Mesenchymal stem cell (in vitro differentiated cells and primary cell): ENCODE measurements around the gene MPL.

Source experiments
- DNase-seq: peaks from one replicate; pipeline ENCODE4 v3.0.0-alpha.2; 2013
- H2AFZ ChIP-seq: one replicate; pipeline ENCODE4 v1.6.1; 2013; ENCODE audit warnings: low read depth, mild to moderate bottlenecking, control low read depth, inconsistent platforms, low read length, moderate library complexity
- H2AK5ac ChIP-seq: 2 replicates; pipeline ENCODE4 v1.6.1; 2013; ENCODE audit warnings: low read length, moderate library complexity, mild to moderate bottlenecking, inconsistent platforms; ENCODE audit not compliant: severe bottlenecking
- H2BK120ac ChIP-seq: one replicate; pipeline ENCODE4 v1.6.1; 2013; ENCODE audit warnings: low read depth, mild to moderate bottlenecking, inconsistent platforms, low read length, moderate library complexity
- H2BK12ac ChIP-seq, 2 experiments: one replicate each; pipeline ENCODE4 v1.6.1; 2013; ENCODE audit warnings: inconsistent platforms in 2 of 2, low read length in 2 of 2, mild to moderate bottlenecking in 2 of 2, moderate library complexity in 2 of 2, control low read depth in 1 of 2
- H2BK15ac ChIP-seq: one replicate; pipeline ENCODE4 v1.6.1; 2013; ENCODE audit warnings: mild to moderate bottlenecking, low read depth, inconsistent platforms; ENCODE audit not compliant: poor library complexity, severe bottlenecking
- H2BK5ac ChIP-seq: 2 replicates; pipeline ENCODE4 v1.6.1; 2013; ENCODE audit warnings: low read depth, mild to moderate bottlenecking, low read length, control low read depth, inconsistent platforms; ENCODE audit not compliant: poor library complexity, severe bottlenecking
- H3K14ac ChIP-seq, 2 experiments: one replicate each; pipeline ENCODE4 v1.6.1; 2013; ENCODE audit warnings: inconsistent platforms in 2 of 2, low read length in 2 of 2, control low read depth in 1 of 2, mild to moderate bottlenecking in 1 of 2, moderate library complexity in 1 of 2
- H3K18ac ChIP-seq, 2 experiments: one replicate each; pipeline ENCODE4 v1.6.1; 2013; ENCODE audit warnings: inconsistent platforms in 2 of 2, low read length in 2 of 2, control low read depth in 1 of 2, low read depth in 1 of 2, mild to moderate bottlenecking in 1 of 2
- H3K23ac ChIP-seq, 2 experiments: one replicate each; pipeline ENCODE4 v1.6.1; 2013; ENCODE audit warnings: inconsistent platforms in 2 of 2, low read length in 2 of 2, mild to moderate bottlenecking in 2 of 2, moderate library complexity in 2 of 2, control low read depth in 1 of 2
- H3K27ac ChIP-seq: 2 replicates; pipeline ENCODE4 v1.5.1; 2013; ENCODE audit warnings: mild to moderate bottlenecking, moderate library complexity, low read length, control low read depth, inconsistent platforms; ENCODE audit not compliant: poor library complexity, severe bottlenecking
- H3K27me3 ChIP-seq, 2 experiments: 2 replicates each; pipeline versions ENCODE4 v1.6.1 to v1.7.0; 2013; ENCODE audit warnings: low read length in 2 of 2, mild to moderate bottlenecking in 2 of 2, moderate library complexity in 2 of 2, control low read depth in 1 of 2, inconsistent platforms in 1 of 2; ENCODE audit not compliant: control insufficient read depth in 1 of 2, insufficient read depth in 1 of 2
- H3K36me3 ChIP-seq, 2 experiments: 2 replicates each; pipeline versions ENCODE4 v1.6.1 to v1.7.0; 2013; ENCODE audit warnings: low read length in 2 of 2, control low read depth in 1 of 2, inconsistent platforms in 1 of 2, low read depth in 1 of 2, mild to moderate bottlenecking in 1 of 2; ENCODE audit not compliant: insufficient read depth in 2 of 2, control insufficient read depth in 1 of 2
- H3K4ac ChIP-seq, 2 experiments: one replicate each; pipeline ENCODE4 v1.6.1; 2013; ENCODE audit warnings: inconsistent platforms in 2 of 2, low read length in 2 of 2, mild to moderate bottlenecking in 2 of 2, moderate library complexity in 2 of 2, control low read depth in 1 of 2, low read depth in 1 of 2
- H3K4me1 ChIP-seq: 2 replicates; pipeline ENCODE4 v1.6.1; 2013; ENCODE audit warnings: low read depth, low read length, control low read depth; ENCODE audit not compliant: control insufficient read depth, insufficient read depth
- H3K4me2 ChIP-seq: 2 replicates; pipeline ENCODE4 v1.6.1; 2013; ENCODE audit warnings: low read length, mild to moderate bottlenecking, inconsistent platforms; ENCODE audit not compliant: poor library complexity, severe bottlenecking
- H3K4me3 ChIP-seq, 2 experiments: 2 replicates each; pipeline versions ENCODE4 v1.5.1 to v1.7.0; 2013; ENCODE audit warnings: low read length in 2 of 2, mild to moderate bottlenecking in 2 of 2, control low read depth in 1 of 2, low read depth in 1 of 2; ENCODE audit not compliant: insufficient read depth in 1 of 2
- H3K79me1 ChIP-seq: replicated peaks from 2 replicates; pipeline ENCODE4 v1.6.1; 2013; ENCODE audit warnings: mild to moderate bottlenecking, control low read depth, low read length, inconsistent platforms; ENCODE audit not compliant: poor library complexity, severe bottlenecking
- H3K9ac ChIP-seq: 2 replicates; pipeline ENCODE4 v1.7.0; 2013; ENCODE audit warnings: mild to moderate bottlenecking, low read length, moderate library complexity
- H3K9me3 ChIP-seq: 2 replicates; pipeline ENCODE4 v1.7.0; 2013; ENCODE audit warnings: mild to moderate bottlenecking, low read length; ENCODE audit not compliant: control insufficient read depth
- H4K8ac ChIP-seq: one replicate; pipeline ENCODE4 v1.6.1; 2013; ENCODE audit warnings: inconsistent platforms, mild to moderate bottlenecking, low read length, moderate library complexity
- H4K91ac ChIP-seq: one replicate; pipeline ENCODE4 v1.6.1; 2013; ENCODE audit warnings: mild to moderate bottlenecking, low read length, inconsistent platforms
- WGBS: methylation state at CpG from one replicate; pipeline ENCODE4 v1.1.7; 2013; ENCODE audit warnings: mixed read lengths; 5-methylcytosine and 5-hydroxymethylcytosine counted together

The MPL gene

DNA sequence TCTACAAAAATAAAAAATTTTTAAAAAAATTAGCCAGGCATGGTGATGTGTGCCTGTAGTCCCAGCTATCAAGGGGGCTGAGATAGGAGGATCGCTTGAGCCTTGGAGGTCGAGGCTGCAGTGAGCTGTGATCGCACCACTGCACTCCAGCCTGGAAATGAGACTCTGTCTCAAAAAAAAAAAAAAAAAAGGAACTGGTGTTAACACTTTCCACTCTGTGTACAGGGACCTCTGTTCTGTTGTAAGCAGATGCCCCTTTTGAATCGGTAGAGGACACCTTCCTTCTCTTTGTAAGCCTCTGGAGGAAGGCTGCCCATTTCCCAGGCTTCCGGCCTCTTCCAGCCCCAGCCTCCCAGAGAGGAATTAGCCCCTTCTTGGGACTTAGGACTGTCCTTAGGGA lies 44.9 kb upstream of the MPL start:
- 90% methylated on average over 5 of the region's 5 CpGs for WGBS
- H3K23ac ChIP-seq: no peak overlapping the region

DNA sequence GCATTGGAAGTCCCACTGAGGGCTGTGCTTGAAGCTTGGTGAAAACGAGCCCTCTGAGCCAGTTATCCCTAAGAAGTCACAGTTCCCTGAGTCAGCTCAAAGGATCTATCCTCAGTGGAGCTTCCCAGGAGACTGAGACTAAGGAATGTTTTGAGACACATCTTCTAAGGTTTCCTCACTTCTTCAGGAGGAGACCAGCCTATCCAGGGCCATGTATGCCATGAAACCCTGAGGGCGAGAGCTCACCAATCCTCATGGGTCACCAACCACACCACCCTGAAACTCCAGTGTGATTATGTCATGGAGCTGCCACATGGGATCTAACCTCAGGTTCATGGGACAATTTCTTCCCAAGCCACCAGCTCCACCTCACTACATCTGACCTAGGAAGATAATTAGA lies 44.4 kb upstream of the MPL start:
- Histone ChIP-seq H2BK5ac (no peak overlapping the region), H3K4me3 (no peak overlapping the region), H2BK15ac (no peak overlapping the region), H3K9ac (no peak overlapping the region), H3K9me3 (no peaks in the 10 kb centered on the region), H4K91ac (no peak overlapping the region), H3K14ac (peak overlapping the region in 1 of 2 experiments; percentile 21), H3K27me3 (peaks cover 3 to 5% of the 10 kb centered on the region in 2 experiments), H3K27ac (no peak overlapping the region), H2BK120ac (no peak overlapping the region), H3K79me1 (no peaks in the 10 kb centered on the region), H3K4me2 (no peak overlapping the region), H2BK12ac (no peak overlapping the region), H4K8ac (no peak overlapping the region), H3K4ac (no peak overlapping the region), H3K36me3 (no peaks in the 10 kb centered on the region), H3K23ac (no peak overlapping the region), H2AK5ac (no peak overlapping the region), H2AFZ (no peak overlapping the region), H3K18ac (no peak overlapping the region), H3K4me1 (peaks cover 14% of the 10 kb centered on the region)
- WGBS: 79% methylated on average over 2 of the region's 2 CpGs
- no peak for DNase-seq

More for the DNA sequence above, 44.9 kb upstream of the MPL start:
- Histone ChIP-seq H3K4me2 (no peak overlapping the region), H3K9ac (no peak overlapping the region), H3K14ac (no peak overlapping the region), H3K4ac (no peak overlapping the region), H4K91ac (no peak overlapping the region), H2BK15ac (no peak overlapping the region), H2BK120ac (no peak overlapping the region), H2AK5ac (peak overlapping the region; percentile 61), H2AFZ (no peak overlapping the region), H3K9me3 (no peaks in the 10 kb centered on the region), H3K36me3 (no peaks in the 10 kb centered on the region), H3K27ac (no peak overlapping the region), H3K4me3 (no peak overlapping the region), H2BK5ac (no peak overlapping the region), H3K27me3 (peaks cover 7 to 8% of the 10 kb centered on the region in 2 experiments), H3K4me1 (peaks cover 14% of the 10 kb centered on the region), H4K8ac (no peak overlapping the region), H2BK12ac (no peak overlapping the region), H3K18ac (no peak overlapping the region), H3K79me1 (no peaks in the 10 kb centered on the region)
- DNase-seq: no peak

DNA sequence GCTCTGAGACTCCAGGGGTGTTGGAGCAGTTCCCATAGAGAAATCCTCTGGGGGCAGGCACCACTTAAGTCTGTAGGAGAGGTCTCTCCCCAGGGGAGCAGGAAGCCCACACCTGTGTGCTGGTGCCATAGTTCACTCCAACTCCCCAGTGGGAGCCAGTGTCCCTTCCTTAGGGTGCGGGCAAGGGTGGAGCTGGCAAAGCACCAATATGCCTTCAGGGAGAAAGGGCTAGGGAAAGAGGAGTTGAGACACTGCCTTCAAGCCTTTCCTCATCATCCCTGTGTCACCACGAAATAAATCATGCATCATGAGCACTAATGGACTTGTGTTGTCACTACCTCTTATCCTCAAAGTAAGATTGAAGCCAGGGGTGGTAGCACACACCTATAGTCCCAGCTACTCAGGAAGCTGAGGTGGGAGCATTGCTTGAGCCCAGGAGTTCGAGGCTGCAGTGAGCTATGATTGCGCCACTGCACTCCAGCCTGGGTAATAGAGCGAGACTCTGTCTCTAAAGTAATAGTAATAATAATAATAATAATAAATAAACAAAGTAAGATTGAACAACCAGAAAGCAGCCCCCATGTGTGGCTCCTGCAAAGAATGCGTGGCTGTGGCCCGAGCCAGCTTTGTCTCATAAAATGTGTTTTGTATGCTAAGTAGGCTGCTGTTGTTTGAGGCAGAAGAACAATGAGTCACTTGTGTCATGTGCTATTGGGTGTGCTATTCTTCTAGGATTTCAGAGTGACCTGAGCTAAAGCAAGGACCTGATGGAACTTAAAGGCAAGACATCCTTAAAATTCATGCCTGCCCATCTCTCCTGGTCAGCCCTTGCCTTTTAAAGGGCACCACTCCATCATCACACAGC lies 43.5 kb upstream of the MPL start:
- no peak overlapping the region for H3K4ac ChIP-seq
- no peaks in the 10 kb centered on the region for H3K36me3 ChIP-seq
- H2AK5ac ChIP-seq: peak overlapping the region; percentile 33
- no peak overlapping the region for H4K91ac ChIP-seq
- H3K18ac ChIP-seq: peak overlapping the region in 1 of 2 experiments; percentile 15
- H3K27me3 ChIP-seq: no peaks in the 10 kb centered on the region
- H2AFZ ChIP-seq: no peak overlapping the region
- H3K4me2 ChIP-seq: no peak overlapping the region
- peak overlapping the region in 1 of 2 experiments; percentile 12 for H2BK12ac ChIP-seq
- H3K23ac ChIP-seq: no peak overlapping the region
- no peaks in the 10 kb centered on the region for H3K9me3 ChIP-seq
- no peak overlapping the region for H3K27ac ChIP-seq
- no peaks in the 10 kb centered on the region for H3K79me1 ChIP-seq
- H2BK120ac ChIP-seq: no peak overlapping the region
- no peak overlapping the region for H2BK15ac ChIP-seq
- WGBS: 86% methylated on average over 4 of the region's 7 CpGs
- no peak overlapping the region for H4K8ac ChIP-seq
- no peak overlapping the region for H3K9ac ChIP-seq
- no peak overlapping the region for H3K4me3 ChIP-seq
- no peak overlapping the region for H2BK5ac ChIP-seq
- H3K14ac ChIP-seq: no peak overlapping the region
- peak; percentile 42 for DNase-seq
- peaks cover 14% of the 10 kb centered on the region for H3K4me1 ChIP-seq

DNA sequence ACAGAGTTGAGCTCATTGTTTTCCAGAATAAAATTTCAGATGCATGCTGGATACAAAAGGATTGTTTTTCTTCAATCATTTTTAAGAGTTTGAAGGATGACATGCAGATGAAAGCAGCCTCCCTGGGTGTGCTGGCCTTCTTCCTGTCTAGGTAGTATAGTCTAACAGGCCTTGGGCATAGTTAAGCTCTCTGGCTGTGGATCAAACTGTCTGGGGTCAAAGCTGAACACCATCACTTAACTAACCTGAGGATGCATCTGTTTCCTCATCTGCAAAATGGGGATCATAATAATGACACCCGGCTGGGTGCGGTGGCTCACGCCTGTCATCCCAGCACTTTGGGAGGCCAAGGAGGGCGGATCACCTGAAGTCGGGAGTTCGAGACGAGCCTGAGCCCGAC lies 42.9 kb upstream of the MPL start:
- Histone ChIP-seq H3K79me1 (no peaks in the 10 kb centered on the region), H2BK15ac (no peak overlapping the region), H2BK120ac (no peak overlapping the region), H3K36me3 (no peaks in the 10 kb centered on the region), H3K18ac (no peak overlapping the region), H3K4ac (no peak overlapping the region), H3K9ac (no peak overlapping the region), H3K27ac (no peak overlapping the region), H3K27me3 (no peaks in the 10 kb centered on the region), H2BK12ac (peak overlapping the region in 1 of 2 experiments; percentile 21), H3K4me3 (no peak overlapping the region), H3K14ac (no peak overlapping the region), H2AFZ (no peak overlapping the region), H3K4me1 (peaks cover 14% of the 10 kb centered on the region), H2AK5ac (no peak overlapping the region), H3K9me3 (no peaks in the 10 kb centered on the region), H3K23ac (no peak overlapping the region), H3K4me2 (no peak overlapping the region), H4K8ac (no peak overlapping the region), H4K91ac (no peak overlapping the region), H2BK5ac (no peak overlapping the region)
- DNase-seq: no peak
- WGBS: over 99% methylated on average over 7 of the region's 8 CpGs
